Uterus (tissue), 4 donors: Measurements from ENCODE around the gene INTS1. TPM values are rescaled to one million over a fixed set of nuclear protein-coding genes. Genes with fewer than 3 reads are reported as not detected.

Experiments
- DNase-seq, 2 donors: peaks; one replicate each; pipeline ENCODE4 v3.0.0-alpha.2; 2019 to 2020
- H3K27ac ChIP-seq, 2 donors: fragments of 200-600 bp; sonication (generic); 1 replicate in 1 of 2; 2 replicates in 1 of 2; pipeline ENCODE4 v1.5.1; 2016 to 2018
- H3K27me3 ChIP-seq, 2 donors: fragments of 200-600 bp; sonication (generic); one replicate each; pipeline ENCODE4 v1.5.1; 2018 to 2019; ENCODE audit warnings: control low read depth in 1 of 2
- H3K36me3 ChIP-seq, 2 donors: fragments of 200-600 bp; sonication (generic); one replicate each; pipeline ENCODE4 v1.5.1; 2019; ENCODE audit warnings: control low read depth in 1 of 2
- H3K4me1 ChIP-seq, 2 donors: fragments of 200-600 bp; sonication (generic); one replicate each; pipeline ENCODE4 v1.5.1; 2018 to 2019; ENCODE audit warnings: control low read depth in 1 of 2
- H3K4me3 ChIP-seq, 2 donors: fragments of 200-600 bp; sonication (generic); 1 replicate in 1 of 2; 2 replicates in 1 of 2; pipeline ENCODE4 v1.5.1; 2018 to 2019; ENCODE audit warnings: mild to moderate bottlenecking in 1 of 2
- H3K9me3 ChIP-seq, 2 donors: fragments of 200-600 bp; sonication (generic); one replicate each; pipeline ENCODE4 v1.5.1; 2019; ENCODE audit warnings: control low read depth in 1 of 2
- POLR2A ChIP-seq, 2 donors: fragments of 450-650 bp; IDR thresholded peaks; one replicate each; pipeline ENCODE4 v1.6.1; 2016; ENCODE audit warnings: antibody characterized with exemption in 2 of 2, mild to moderate bottlenecking in 1 of 2, moderate library complexity in 1 of 2
- intact Hi-C: fragments of 100-400 bp; cut with DNase I; formaldehyde crosslinking; loops from one replicate; pipeline ENCODE4 v1.15.1; 2023; ENCODE audit warnings: low total_unique reads
- total RNA-seq, 4 donors: library from RNA; depleted of rRNA in 3 of 4; stranded (reverse); fragments of >200 nt in 3 of 4; gene quantifications; one replicate each; pipeline versions ENCODE4 v1.1.0 to v1.2.4, GENCODE V29; 2014 to 2023
- TF ChIP-seq, protein P1 (sequence below), 4 experiments: fragments of 200-600 bp in 2 of 4; fragments of 450-650 bp in 2 of 4; sonication (generic) in 2 of 4; IDR thresholded peaks; one replicate each; pipeline ENCODE4 v1.5.1; 2016 to 2019; ENCODE audit warnings: antibody characterized with exemption in 4 of 4, mild to moderate bottlenecking in 2 of 4, moderate library complexity in 1 of 4
- donor health status: DM: yes; HTN: yes; CAD: no.

INTS1 gene
- total RNA-seq, 4 donors from 2014 or later = 8.2 to 68.9 (median 30.3) TPM

- no peak for DNase-seq
- intact Hi-C loops = no loop called here
- H3K4me1 ChIP-seq = no peaks in the 10 kb centered on the region
- no peaks in the 10 kb centered on the region for H3K9me3 ChIP-seq
- H3K27ac ChIP-seq = no peak overlapping the region
- no peaks in the 10 kb centered on the region for H3K36me3 ChIP-seq
- H3K27me3 ChIP-seq = no peaks in the 10 kb centered on the region
- H3K4me3 ChIP-seq = no peak overlapping the region
- TF ChIP-seq, protein P1, sequence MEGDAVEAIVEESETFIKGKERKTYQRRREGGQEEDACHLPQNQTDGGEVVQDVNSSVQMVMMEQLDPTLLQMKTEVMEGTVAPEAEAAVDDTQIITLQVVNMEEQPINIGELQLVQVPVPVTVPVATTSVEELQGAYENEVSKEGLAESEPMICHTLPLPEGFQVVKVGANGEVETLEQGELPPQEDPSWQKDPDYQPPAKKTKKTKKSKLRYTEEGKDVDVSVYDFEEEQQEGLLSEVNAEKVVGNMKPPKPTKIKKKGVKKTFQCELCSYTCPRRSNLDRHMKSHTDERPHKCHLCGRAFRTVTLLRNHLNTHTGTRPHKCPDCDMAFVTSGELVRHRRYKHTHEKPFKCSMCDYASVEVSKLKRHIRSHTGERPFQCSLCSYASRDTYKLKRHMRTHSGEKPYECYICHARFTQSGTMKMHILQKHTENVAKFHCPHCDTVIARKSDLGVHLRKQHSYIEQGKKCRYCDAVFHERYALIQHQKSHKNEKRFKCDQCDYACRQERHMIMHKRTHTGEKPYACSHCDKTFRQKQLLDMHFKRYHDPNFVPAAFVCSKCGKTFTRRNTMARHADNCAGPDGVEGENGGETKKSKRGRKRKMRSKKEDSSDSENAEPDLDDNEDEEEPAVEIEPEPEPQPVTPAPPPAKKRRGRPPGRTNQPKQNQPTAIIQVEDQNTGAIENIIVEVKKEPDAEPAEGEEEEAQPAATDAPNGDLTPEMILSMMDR (IDR thresholded peaks at IDR 0.05) = no peak
- TF ChIP-seq POLR2A (IDR thresholded peaks at IDR 0.05) = no peak
These were observed 82.2 kb downstream of the INTS1 start for GRCh38 chr7:1421946-1422345.

DNA sequence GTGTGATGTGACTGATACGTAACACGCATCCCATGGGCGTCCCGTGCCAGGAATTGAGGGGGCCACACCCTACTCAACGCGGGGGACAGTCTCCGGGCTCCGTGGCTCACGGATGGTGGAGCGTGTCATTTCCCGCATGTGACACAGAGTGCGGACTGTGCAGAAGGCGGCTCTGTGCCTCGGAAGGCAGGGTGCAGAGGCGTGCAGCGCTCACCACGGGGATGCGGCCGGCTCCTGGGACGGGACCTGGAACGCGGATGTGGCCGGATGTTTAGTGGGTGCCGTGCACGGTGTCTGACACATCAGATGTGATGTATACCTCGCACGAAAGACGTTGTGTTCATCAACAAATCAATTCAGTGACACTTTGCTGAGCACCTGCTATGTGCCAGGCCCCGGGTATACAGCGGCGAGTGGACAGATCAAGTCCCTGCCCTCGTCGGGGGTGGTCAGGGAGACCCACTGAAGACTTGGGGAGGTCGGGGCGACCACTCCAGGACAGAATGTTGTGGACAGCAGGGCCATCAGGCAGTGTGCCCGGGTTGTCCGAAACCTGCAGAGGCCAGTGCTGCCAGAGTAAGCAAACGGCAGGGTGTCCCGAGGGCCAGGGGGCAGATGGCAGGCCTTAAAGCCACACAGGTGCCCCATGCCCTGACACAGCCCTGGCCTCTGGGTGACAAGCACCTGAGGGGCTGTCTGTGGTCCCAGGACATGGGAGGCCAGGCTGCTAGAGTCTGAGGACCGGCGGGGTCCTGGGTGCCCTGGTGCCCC lies 83.0 kb downstream of the INTS1 start:
- Histone ChIP-seq H3K4me1 (no peaks in the 10 kb centered on the region), H3K9me3 (no peaks in the 10 kb centered on the region), H3K27ac (no peak overlapping the region), H3K27me3 (no peaks in the 10 kb centered on the region), H3K4me3 (no peak overlapping the region), H3K36me3 (no peaks in the 10 kb centered on the region)
- no peak for TF ChIP-seq POLR2A (IDR thresholded peaks at IDR 0.05)
- TF ChIP-seq, protein P1 (IDR thresholded peaks at IDR 0.05) = no peak
- intact Hi-C loops = no loop called here
- no peak for DNase-seq

Other genes starting within 250 kb of the INTS1 start
- gene MICALL2, start 44.9 kb downstream of the INTS1 start, total RNA-seq = 10 to 100 TPM in 2 of 4 donors, 1 to 10 TPM in 2; 1.8 to 19.7 (median 12.6) TPM
- 10 to 100 TPM; 10.8 to 40.9 (median 26.0) TPM for gene MAFK, start 26.3 kb upstream of the INTS1 start, total RNA-seq
- gene TMEM184A, start 51.8 kb upstream of the INTS1 start, total RNA-seq = 1 to 10 TPM in 1 of 4 donors, under 1 TPM in 2, not detected in 1; 0.29 to 2.8 (median 0.64) TPM
- 100 to 1,000 TPM in 1 of 4 donors, 10 to 100 TPM in 3; 16.4 to 143 (median 25.7) TPM for gene PSMG3, start 65.6 kb upstream of the INTS1 start, total RNA-seq
- 1 to 10 TPM in 3 of 4 donors, under 1 TPM in 1; 0.51 to 6.7 (median 3.6) TPM for gene ELFN1, start 165.9 kb upstream of the INTS1 start, total RNA-seq